ENCODE data around the gene SBNO2. TPM values are rescaled to one million over a fixed set of nuclear protein-coding genes. Genes with fewer than 3 reads are reported as not detected.

SBNO2 gene
- total and polyA plus RNA-seq, 4 donors = 2.2 to 25.0 (median 15.0) TPM

DNA sequence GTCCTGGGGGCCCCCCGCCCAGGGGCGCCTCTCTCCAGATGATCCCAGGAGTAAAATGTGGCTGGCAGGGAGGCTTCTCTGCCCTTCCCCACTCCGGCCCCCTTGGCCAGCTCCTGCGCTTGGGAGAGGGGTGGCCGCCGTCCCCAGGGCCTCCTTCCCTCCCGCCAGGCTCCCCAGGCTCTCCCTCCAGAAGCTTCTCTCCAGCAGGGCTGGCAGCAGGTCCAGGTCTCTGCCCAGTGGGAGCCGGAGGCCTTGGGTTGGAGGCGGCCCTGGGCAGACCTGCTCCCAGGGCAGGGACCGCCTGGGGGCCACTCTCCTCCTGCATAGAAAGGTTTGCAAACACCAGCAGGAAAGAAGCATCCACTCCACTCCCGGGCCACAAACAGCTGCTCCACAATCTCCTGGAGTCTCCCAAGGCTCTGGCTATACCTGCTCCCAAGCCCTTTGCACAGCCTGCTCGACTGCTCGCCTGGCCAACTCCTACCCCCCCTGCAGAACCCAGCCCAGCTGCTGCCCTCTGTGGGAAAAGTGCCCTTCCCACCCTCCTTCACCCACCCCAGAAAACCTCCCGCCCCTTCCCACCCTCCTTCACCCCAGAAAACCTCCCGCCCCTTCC lies 26.0 kb downstream of the SBNO2 start:
- no peak for DNase-seq (ENCODE audit: low spot score)
- Histone ChIP-seq H3K36me3 (ENCODE audit: control insufficient read depth in 4 of 4, insufficient read depth in 3 of 4, low read depth in 1 of 4, low read length in 3 of 4) (peaks cover 9 to 36% (median 22%) of the 10 kb centered on the region in 4 donors), H3K27ac (ENCODE audit: low read depth in 1 of 2, low read length in 2 of 2) (no peak overlapping the region), H3K9ac (ENCODE audit: low read depth in 1 of 2, low read length in 2 of 2) (no peak overlapping the region), H3K9me3 (ENCODE audit: control insufficient read depth in 4 of 4, low read length in 3 of 4) (no peaks in the 10 kb centered on the region), H3K27me3 (ENCODE audit: control insufficient read depth in 4 of 4, insufficient read depth in 4 of 4, low read length in 3 of 4) (no peaks in the 10 kb centered on the region), H3K4me3 (ENCODE audit: low read depth in 1 of 3, low read length in 3 of 3) (no peak overlapping the region), H3K4me1 (ENCODE audit: control insufficient read depth in 4 of 4, insufficient read depth in 4 of 4, low read length in 3 of 4) (no peaks in the 10 kb centered on the region)
- TF ChIP-seq NR2F2 (IDR thresholded peaks at IDR 0.05) (no peak), FOXA1 (IDR thresholded peaks at IDR 0.05) (no peak), EGR1 (IDR thresholded peaks at IDR 0.05; ENCODE audit: low read depth in 2 of 2) (no peak), SP1 (IDR thresholded peaks at IDR 0.05) (no peak), TAF1 (conservative IDR thresholded peaks at IDR 0.05) (no peak)
- TF ChIP-seq, protein P1, sequence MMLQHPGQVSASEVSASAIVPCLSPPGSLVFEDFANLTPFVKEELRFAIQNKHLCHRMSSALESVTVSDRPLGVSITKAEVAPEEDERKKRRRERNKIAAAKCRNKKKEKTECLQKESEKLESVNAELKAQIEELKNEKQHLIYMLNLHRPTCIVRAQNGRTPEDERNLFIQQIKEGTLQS (IDR thresholded peaks at IDR 0.05) = no peak
- TF ChIP-seq, protein P2, sequence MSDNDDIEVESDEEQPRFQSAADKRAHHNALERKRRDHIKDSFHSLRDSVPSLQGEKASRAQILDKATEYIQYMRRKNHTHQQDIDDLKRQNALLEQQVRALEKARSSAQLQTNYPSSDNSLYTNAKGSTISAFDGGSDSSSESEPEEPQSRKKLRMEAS (IDR thresholded peaks at IDR 0.05) = no peak
- WGBS = 95% methylated on average over 15 of the region's 15 CpGs

DNA sequence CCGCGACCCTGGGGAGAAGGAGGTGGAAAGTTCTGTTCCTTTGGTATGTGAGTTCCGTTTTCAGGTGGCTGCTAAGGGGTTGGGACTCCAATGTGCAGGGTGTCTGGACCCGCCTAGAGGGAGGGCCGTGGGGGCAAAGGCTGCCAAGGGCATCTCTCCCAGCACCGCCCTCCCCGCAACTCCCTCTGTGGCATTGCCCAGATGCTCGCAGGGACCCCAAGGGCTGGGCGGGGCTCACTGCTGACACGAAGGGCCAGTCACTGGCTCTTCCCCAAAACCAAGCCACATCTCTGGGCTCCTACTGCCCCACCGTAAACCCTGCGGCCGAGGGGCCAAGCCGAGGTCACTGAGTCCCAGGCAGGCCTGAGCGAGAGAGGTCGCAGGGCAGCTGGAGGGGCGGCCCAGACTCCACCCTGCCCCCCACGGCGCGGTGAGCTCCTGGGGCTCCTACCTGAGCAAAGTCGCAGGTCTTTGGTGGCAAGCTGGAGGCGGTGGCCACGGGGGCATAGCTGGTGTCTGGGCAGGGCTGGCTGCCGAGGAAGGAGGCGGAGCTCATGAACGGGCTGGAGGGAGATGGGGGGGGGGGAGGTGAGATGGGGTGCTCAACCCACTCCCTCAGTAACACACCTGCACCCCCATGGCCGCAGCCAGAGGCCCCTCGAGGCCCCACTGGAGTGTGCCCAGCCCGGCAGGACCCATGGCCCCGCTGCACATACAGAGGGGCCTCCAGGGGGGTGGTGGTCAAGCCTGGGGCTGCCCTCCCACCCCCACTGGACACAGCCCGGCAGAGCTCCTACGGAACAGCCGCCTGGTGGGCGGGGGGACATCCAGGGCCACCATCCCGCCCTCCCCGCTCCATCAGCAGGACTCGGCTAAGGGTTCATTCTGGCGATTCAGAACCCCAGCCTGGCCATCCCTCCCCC lies 26.9 kb downstream of the SBNO2 start:
- Histone ChIP-seq H3K9me3 (ENCODE audit: control insufficient read depth in 4 of 4, low read length in 3 of 4) (no peaks in the 10 kb centered on the region), H3K4me3 (ENCODE audit: low read depth in 1 of 3, low read length in 3 of 3) (no peak overlapping the region), H3K4me1 (ENCODE audit: control insufficient read depth in 4 of 4, insufficient read depth in 4 of 4, low read length in 3 of 4) (no peaks in the 10 kb centered on the region), H3K27ac (ENCODE audit: low read depth in 1 of 2, low read length in 2 of 2) (no peak overlapping the region), H3K27me3 (ENCODE audit: control insufficient read depth in 4 of 4, insufficient read depth in 4 of 4, low read length in 3 of 4) (no peaks in the 10 kb centered on the region), H3K9ac (ENCODE audit: low read depth in 1 of 2, low read length in 2 of 2) (no peak overlapping the region), H3K36me3 (ENCODE audit: control insufficient read depth in 4 of 4, insufficient read depth in 3 of 4, low read depth in 1 of 4, low read length in 3 of 4) (peaks cover 9 to 40% (median 19%) of the 10 kb centered on the region in 4 donors)
- no peak for DNase-seq (ENCODE audit: low spot score)
- TF ChIP-seq GABPA (IDR thresholded peaks at IDR 0.05 in 1 of 2, conservative IDR thresholded peaks at IDR 0.05 in 1 of 2) (no peak), EGR1 (IDR thresholded peaks at IDR 0.05; ENCODE audit: low read depth in 2 of 2) (no peak), HNF4A (conservative IDR thresholded peaks at IDR 0.05) (no peak), FOXA1 (IDR thresholded peaks at IDR 0.05) (no peak), SP1 (IDR thresholded peaks at IDR 0.05) (no peak), TAF1 (conservative IDR thresholded peaks at IDR 0.05) (no peak), RAD21 (IDR thresholded peaks at IDR 0.05) (no peak)
- TF ChIP-seq, protein P2 (IDR thresholded peaks at IDR 0.05) = no peak
- TF ChIP-seq, protein P1 (IDR thresholded peaks at IDR 0.05) = no peak
- TF ChIP-seq, protein P3, sequence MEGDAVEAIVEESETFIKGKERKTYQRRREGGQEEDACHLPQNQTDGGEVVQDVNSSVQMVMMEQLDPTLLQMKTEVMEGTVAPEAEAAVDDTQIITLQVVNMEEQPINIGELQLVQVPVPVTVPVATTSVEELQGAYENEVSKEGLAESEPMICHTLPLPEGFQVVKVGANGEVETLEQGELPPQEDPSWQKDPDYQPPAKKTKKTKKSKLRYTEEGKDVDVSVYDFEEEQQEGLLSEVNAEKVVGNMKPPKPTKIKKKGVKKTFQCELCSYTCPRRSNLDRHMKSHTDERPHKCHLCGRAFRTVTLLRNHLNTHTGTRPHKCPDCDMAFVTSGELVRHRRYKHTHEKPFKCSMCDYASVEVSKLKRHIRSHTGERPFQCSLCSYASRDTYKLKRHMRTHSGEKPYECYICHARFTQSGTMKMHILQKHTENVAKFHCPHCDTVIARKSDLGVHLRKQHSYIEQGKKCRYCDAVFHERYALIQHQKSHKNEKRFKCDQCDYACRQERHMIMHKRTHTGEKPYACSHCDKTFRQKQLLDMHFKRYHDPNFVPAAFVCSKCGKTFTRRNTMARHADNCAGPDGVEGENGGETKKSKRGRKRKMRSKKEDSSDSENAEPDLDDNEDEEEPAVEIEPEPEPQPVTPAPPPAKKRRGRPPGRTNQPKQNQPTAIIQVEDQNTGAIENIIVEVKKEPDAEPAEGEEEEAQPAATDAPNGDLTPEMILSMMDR (IDR thresholded peaks at IDR 0.05; ENCODE audit: low read depth, low read length, missing input control) = no peak
- WGBS = 88% methylated on average over 38 of the region's 38 CpGs

DNA sequence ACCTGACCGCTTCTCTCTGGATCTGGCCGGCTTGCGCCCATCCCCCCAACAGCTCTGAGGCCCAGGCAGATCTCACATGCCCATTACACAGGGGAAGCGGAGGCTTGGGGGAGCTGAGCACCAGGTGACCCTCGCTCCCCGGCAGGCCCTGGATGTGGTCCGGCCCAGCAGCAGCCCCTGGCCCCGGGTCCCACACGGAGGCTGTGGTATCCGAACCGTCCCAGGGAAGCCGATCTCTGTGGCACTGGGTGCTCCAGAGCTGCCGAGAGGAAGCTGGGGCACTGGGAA lies 27.7 kb downstream of the SBNO2 start:
- Histone ChIP-seq H3K9ac (ENCODE audit: low read depth in 1 of 2, low read length in 2 of 2) (no peak overlapping the region), H3K27ac (ENCODE audit: low read depth in 1 of 2, low read length in 2 of 2) (no peak overlapping the region), H3K4me3 (ENCODE audit: low read depth in 1 of 3, low read length in 3 of 3) (no peak overlapping the region), H3K9me3 (ENCODE audit: control insufficient read depth in 4 of 4, low read length in 3 of 4) (no peaks in the 10 kb centered on the region), H3K36me3 (ENCODE audit: control insufficient read depth in 4 of 4, insufficient read depth in 3 of 4, low read depth in 1 of 4, low read length in 3 of 4) (peaks cover 4 to 38% (median 18%) of the 10 kb centered on the region in 4 donors), H3K27me3 (ENCODE audit: control insufficient read depth in 4 of 4, insufficient read depth in 4 of 4, low read length in 3 of 4) (no peaks in the 10 kb centered on the region), H3K4me1 (ENCODE audit: control insufficient read depth in 4 of 4, insufficient read depth in 4 of 4, low read length in 3 of 4) (no peaks in the 10 kb centered on the region)
- WGBS = 97% methylated on average over 13 of the region's 13 CpGs
- DNase-seq (ENCODE audit: low spot score) = no peak
- TF ChIP-seq JUND (IDR thresholded peaks at IDR 0.05) (no peak), SP1 (IDR thresholded peaks at IDR 0.05) (no peak), YY1 (IDR thresholded peaks at IDR 0.05) (no peak), HNF4G (IDR thresholded peaks at IDR 0.05) (no peak), TAF1 (conservative IDR thresholded peaks at IDR 0.05) (no peak), GABPA (IDR thresholded peaks at IDR 0.05 in 1 of 2, conservative IDR thresholded peaks at IDR 0.05 in 1 of 2) (no peak)
- TF ChIP-seq, protein P4, sequence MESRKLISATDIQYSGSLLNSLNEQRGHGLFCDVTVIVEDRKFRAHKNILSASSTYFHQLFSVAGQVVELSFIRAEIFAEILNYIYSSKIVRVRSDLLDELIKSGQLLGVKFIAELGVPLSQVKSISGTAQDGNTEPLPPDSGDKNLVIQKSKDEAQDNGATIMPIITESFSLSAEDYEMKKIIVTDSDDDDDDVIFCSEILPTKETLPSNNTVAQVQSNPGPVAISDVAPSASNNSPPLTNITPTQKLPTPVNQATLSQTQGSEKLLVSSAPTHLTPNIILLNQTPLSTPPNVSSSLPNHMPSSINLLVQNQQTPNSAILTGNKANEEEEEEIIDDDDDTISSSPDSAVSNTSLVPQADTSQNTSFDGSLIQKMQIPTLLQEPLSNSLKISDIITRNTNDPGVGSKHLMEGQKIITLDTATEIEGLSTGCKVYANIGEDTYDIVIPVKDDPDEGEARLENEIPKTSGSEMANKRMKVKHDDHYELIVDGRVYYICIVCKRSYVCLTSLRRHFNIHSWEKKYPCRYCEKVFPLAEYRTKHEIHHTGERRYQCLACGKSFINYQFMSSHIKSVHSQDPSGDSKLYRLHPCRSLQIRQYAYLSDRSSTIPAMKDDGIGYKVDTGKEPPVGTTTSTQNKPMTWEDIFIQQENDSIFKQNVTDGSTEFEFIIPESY (IDR thresholded peaks at IDR 0.05) = no peak
- TF ChIP-seq, protein P2 (IDR thresholded peaks at IDR 0.05) = no peak
- TF ChIP-seq, protein P5, sequence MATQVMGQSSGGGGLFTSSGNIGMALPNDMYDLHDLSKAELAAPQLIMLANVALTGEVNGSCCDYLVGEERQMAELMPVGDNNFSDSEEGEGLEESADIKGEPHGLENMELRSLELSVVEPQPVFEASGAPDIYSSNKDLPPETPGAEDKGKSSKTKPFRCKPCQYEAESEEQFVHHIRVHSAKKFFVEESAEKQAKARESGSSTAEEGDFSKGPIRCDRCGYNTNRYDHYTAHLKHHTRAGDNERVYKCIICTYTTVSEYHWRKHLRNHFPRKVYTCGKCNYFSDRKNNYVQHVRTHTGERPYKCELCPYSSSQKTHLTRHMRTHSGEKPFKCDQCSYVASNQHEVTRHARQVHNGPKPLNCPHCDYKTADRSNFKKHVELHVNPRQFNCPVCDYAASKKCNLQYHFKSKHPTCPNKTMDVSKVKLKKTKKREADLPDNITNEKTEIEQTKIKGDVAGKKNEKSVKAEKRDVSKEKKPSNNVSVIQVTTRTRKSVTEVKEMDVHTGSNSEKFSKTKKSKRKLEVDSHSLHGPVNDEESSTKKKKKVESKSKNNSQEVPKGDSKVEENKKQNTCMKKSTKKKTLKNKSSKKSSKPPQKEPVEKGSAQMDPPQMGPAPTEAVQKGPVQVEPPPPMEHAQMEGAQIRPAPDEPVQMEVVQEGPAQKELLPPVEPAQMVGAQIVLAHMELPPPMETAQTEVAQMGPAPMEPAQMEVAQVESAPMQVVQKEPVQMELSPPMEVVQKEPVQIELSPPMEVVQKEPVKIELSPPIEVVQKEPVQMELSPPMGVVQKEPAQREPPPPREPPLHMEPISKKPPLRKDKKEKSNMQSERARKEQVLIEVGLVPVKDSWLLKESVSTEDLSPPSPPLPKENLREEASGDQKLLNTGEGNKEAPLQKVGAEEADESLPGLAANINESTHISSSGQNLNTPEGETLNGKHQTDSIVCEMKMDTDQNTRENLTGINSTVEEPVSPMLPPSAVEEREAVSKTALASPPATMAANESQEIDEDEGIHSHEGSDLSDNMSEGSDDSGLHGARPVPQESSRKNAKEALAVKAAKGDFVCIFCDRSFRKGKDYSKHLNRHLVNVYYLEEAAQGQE (IDR thresholded peaks at IDR 0.05) = no peak

All from liver (tissue), 9 donors.